ENCODE results near the gene GABPB2. TPM values are rescaled to one million over a fixed set of nuclear protein-coding genes. Genes with fewer than 3 reads are reported as not detected.
A peak's percentile ranks its signal among the peaks of the same experiment; 100 is the strongest.

The GABPB2 gene
- total RNA-seq, 1 donor from 2014 or later, result 19.2 TPM

GRCh38 chr1:151130987-151131586 is 60.5 kb downstream of the GABPB2 start:
- peak in 1 of 2 donors; percentile 97 for DNase-seq (ENCODE audit: extremely low spot score in 2 of 2)
- TF ChIP-seq CTCF (IDR thresholded peaks at IDR 0.05) (no peak), POLR2AphosphoS5 (IDR thresholded peaks at IDR 0.05; ENCODE audit: insufficient read depth in 1 of 2, low read depth in 1 of 2) (peak; percentile 64 to 76)
- H3K36me3 ChIP-seq, result no peaks in the 10 kb centered on the region
- H3K4me3 ChIP-seq, result peak overlapping the region; percentile 46 to 50
- H3K27ac ChIP-seq, result peak overlapping the region; percentile 71
- peaks cover 19% of the 10 kb centered on the region for H3K4me1 ChIP-seq
- intact Hi-C loops (cut with DNase I), result no loop called here
- H3K27me3 ChIP-seq, result no peaks in the 10 kb centered on the region
- no peaks in the 10 kb centered on the region for H3K9me3 ChIP-seq

GRCh38 chr1:151131701-151132334 is 61.3 kb downstream of the GABPB2 start:
- intact Hi-C loops (cut with DNase I), result no loop called here
- H3K9me3 ChIP-seq, result no peaks in the 10 kb centered on the region
- peaks cover 19% of the 10 kb centered on the region for H3K4me1 ChIP-seq

GRCh38 chr1:151132335-151133017 is 61.9 kb downstream of the GABPB2 start:
- TF ChIP-seq CTCF (IDR thresholded peaks at IDR 0.05), result no peak
- no peak for TF ChIP-seq POLR2AphosphoS5 (IDR thresholded peaks at IDR 0.05; ENCODE audit: insufficient read depth in 1 of 2, low read depth in 1 of 2)
- TF ChIP-seq POLR2A (IDR thresholded peaks at IDR 0.05), result no peak
- H3K27ac ChIP-seq, result peak overlapping the region; percentile 71
- DNase-seq (ENCODE audit: extremely low spot score in 2 of 2), result no peak
- H3K4me1 ChIP-seq, result peaks cover 19% of the 10 kb centered on the region
- intact Hi-C loops (cut with DNase I), result no loop called here
- H3K36me3 ChIP-seq, result no peaks in the 10 kb centered on the region
- H3K9me3 ChIP-seq, result no peaks in the 10 kb centered on the region
- no peaks in the 10 kb centered on the region for H3K27me3 ChIP-seq
- H3K4me3 ChIP-seq, result peak overlapping the region; percentile 46 to 50

More at GRCh38 chr1:151131701-151132334, 61.3 kb downstream of the GABPB2 start:
- no peak for TF ChIP-seq POLR2AphosphoS5 (IDR thresholded peaks at IDR 0.05; ENCODE audit: insufficient read depth in 1 of 2, low read depth in 1 of 2)
- no peak for TF ChIP-seq POLR2A (IDR thresholded peaks at IDR 0.05)
- TF ChIP-seq CTCF (IDR thresholded peaks at IDR 0.05), result no peak
- no peaks in the 10 kb centered on the region for H3K27me3 ChIP-seq
- DNase-seq (ENCODE audit: extremely low spot score in 2 of 2), result no peak
- H3K4me3 ChIP-seq, result peak overlapping the region; percentile 46 to 50
- peak overlapping the region; percentile 71 for H3K27ac ChIP-seq
- no peaks in the 10 kb centered on the region for H3K36me3 ChIP-seq

GRCh38 chr1:151133018-151133806 is 62.7 kb downstream of the GABPB2 start:
- TF ChIP-seq POLR2A (IDR thresholded peaks at IDR 0.05) (no peak), POLR2AphosphoS5 (IDR thresholded peaks at IDR 0.05; ENCODE audit: insufficient read depth in 1 of 2, low read depth in 1 of 2) (no peak), CTCF (IDR thresholded peaks at IDR 0.05) (no peak)
- DNase-seq (ENCODE audit: extremely low spot score in 2 of 2), result no peak
- H3K4me3 ChIP-seq, result peak overlapping the region; percentile 46 to 50
- no peaks in the 10 kb centered on the region for H3K36me3 ChIP-seq
- H3K4me1 ChIP-seq, result peaks cover 19% of the 10 kb centered on the region
- H3K27me3 ChIP-seq, result no peaks in the 10 kb centered on the region
- intact Hi-C loops (cut with DNase I), result no loop called here
- H3K27ac ChIP-seq, result peak overlapping the region; percentile 71
- no peaks in the 10 kb centered on the region for H3K9me3 ChIP-seq

All from vagina (tissue), 2 donors.